HG02840 (cell line): ENCODE results near the gene SIL1.

ENCODE experiments used
- ATAC-seq: cut with Tn5 transposase; IDR thresholded peaks from one replicate; pipeline ENCODE4 v1.9.1; 2021; ENCODE audit warnings: mild to moderate bottlenecking, moderate library complexity, moderate number of reproducible peaks; ENCODE audit not compliant: unreplicated experiment, low FRiP score

Gene SIL1

DNA sequence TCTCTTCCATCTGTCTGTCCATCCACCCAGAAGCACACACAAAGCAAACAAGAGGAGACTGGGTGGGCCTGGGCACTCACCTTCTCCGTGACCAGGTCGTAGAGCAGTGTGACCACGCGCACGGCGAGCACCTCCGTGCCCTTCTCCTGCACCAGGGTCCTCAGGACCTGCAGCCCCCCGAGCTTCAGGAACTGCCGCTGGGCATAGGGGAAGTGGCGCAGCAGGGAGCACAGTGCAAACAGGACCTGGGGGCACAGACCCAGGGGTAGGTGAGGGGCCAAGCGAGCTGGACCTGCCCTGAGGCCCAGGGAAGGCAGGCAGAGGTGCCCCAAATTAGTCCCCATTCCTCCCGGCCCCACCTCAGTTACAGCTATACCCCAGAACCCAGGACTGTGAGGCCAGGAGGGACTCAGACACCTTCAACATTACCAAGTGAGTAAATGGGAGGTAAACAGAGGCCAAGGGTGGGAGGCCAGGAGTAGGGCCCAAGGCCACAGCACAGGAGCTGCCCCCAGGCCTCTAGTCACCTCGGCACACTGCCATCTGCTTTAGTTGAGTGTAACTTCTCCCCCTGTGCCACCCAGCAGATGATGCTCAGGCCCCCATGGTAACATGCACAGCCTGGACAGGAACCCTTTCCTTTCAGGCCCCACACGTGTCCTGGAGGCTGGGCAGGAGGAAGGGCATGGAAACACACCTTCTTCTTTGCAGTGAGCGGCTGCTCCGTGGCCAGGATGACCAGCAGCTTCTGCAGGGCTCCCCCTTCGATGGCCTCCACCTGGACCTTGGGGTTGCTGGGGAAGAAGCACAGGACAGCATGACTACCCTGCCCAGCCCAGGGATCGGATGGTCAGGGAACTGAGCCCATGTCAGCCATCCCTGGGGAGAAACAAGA is 246.8 kb downstream of the SIL1 start:
- no peak for ATAC-seq

DNA sequence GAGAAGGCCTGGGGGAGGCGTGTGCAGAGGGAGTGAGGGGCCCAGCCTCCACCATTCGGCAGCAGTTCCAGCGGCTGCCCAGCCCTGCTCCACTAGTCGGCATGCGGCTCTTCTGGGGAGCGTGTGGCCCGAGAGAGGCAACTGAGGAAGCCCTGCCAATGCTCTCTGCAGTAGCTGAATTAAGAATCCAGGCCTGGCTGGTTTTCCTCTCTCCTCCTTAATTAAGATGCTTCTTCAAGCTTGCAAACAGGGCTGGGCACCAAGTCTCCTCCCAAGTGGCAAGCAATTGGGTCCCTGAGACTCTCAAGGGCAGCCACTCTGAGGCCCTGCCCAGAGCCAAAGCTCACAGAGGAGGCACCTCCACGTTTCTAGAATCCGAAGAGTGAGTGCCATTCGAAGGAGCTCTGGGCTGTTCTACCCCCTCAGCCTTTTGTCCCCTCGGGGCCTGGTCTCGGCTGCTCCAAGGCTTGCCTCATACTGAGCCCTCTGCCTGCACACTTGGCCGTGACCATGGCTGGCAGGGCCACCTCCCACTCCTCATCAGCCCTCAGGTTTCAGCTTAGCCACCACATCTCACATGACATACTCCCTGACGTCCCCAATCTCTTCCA is 247.6 kb downstream of the SIL1 start:
- no peak for ATAC-seq

DNA sequence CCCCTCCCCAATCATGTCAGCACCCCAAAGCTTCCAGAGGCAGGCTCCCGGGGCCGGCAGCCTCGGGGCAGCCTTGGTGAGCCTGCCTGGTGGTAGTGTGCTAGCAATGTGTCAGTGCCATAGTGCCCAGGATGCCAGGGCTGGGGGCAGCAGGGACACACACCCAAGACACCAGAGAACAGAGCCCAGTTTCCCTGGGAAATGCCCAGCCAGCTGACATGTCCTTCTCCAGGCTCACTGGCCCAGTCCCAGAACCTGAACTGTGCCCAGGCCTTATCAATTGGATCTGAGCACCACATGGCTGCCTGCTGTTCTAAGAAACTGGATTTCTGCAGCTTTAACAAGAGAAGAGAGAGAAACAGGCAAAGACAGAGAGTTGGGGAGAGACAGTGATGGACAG is 248.2 kb downstream of the SIL1 start:
- ATAC-seq = no peak

GRCh38 chr5:138949223-138949574 is 249.0 kb downstream of the SIL1 start:
- no peak for ATAC-seq

DNA sequence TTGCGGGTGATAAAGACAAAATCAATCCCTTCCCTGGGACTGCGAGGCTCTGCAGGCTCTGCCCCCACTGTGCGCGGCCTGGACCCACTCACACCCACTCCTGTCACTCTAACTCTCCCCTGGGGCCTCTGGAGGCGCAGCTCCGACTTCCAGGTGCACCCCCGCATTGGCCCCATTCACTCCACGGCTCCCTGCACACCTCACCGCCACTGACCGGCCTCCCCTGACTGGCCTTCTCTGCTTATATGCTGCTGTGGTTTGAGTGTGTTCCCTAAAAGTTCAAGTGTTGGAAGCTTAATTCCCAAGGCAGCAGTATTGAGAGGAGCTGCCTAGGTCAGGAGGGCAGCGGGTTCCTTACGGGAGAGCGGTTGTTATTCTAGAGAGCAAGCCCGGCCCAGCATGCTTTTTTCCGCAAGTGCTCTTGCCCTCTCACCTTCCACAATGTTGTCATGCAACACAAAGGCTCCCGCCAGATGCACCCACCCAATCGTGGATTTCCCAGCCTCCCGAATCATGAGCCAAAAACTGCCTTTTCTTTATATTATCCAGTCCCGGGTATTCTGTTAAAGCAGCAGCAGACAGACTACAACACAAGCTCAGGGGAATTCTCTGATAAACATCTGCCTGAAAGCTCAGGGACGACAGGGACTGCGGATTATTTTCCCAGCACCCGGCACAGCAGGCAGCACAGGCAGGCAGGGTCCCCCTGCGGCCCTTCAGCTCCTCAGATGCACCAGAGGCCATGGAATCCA is 249.5 kb downstream of the SIL1 start:
- ATAC-seq = no peak

DNA sequence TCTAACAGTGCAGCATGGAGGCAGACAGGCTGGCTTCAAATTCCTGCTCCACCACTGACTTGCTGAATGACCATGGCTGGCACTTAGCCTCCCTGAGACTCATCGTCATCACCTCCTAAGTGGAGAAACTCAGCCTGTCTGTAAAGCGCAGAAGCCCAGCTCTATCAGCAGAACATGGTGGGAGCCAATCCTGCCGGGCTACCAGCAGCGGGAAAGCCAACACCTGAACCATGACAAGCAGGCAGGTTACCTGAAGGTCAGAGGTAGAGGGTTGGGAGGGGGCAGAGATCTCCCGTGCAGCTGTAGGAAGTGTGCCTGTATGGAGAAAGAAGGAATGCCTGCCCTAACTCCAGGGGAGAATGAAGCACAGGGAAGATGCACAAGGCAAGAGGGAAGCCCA is 250.4 kb downstream of the SIL1 start:
- ATAC-seq = no peak

DNA sequence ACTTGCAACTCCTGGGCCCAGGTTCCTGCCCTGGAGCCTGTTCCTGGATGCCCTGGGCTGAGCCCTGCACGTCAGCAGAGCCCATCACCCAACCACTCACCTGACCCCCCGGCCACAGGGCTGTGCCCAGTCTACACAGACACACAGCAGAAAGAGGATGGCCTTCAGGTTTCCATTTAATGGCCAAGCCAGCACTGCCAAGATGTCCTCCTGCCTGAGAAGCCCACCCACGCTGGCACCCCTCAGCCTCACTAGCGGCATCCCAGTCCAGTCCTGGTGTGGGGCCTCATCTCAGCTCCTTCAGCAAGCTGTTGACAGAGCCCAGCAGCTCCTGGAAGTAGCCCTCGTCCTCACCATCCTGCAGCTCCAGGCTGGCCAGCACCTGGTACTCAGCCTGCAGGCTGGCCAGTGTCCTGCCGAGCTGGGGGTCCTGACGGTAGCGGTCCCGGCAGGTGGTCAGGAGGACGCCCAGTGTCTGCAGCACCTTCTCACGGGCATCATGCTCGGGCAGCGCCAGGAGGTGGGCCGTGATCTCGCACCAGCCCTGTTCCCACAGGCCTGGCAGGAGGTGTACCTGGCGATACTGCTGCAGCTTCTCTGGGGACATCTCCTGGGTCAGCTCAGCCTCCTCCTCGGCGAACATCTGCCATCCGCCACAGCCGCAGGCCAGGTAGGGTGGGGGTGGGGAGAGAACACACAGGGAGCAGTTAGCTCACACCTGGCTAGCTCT is 251.2 kb downstream of the SIL1 start:
- no peak for ATAC-seq

GRCh38 chr5:138946241-138946623 is 251.9 kb downstream of the SIL1 start:
- ATAC-seq = no peak

- no peak for ATAC-seq
These were observed 252.5 kb downstream of the SIL1 start for GRCh38 chr5:138945421-138946240.

GRCh38 chr5:138944527-138945322 is 253.4 kb downstream of the SIL1 start:
- ATAC-seq = no peak

DNA sequence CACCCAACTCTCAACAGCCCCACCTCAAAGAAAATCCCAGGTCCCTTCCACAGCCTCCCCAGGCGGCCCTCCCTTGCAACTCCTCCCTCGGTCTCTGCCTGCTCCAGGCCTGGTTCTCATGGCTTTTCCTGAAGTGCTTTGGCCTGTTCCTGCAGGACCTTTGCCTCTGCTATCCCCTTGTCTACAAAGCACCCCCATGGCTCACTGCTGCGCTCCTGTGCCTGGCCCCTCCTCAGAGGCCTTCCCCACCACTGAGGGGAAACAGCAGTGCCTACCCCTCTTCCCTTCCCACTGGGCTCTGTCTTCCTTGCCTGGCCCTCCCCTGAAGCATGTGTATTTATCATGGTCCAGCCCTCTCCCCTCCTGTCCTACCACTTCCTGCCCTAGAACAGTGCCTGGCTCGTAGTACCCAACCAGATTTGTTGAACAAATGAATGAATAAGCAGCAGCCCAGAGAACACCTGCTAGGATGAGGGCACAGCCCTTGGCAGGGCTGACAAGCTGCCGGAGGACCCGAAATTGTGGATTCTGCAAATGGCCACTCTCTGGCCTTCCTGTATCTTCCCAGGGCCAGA is 254.5 kb downstream of the SIL1 start:
- no peak for ATAC-seq

DNA sequence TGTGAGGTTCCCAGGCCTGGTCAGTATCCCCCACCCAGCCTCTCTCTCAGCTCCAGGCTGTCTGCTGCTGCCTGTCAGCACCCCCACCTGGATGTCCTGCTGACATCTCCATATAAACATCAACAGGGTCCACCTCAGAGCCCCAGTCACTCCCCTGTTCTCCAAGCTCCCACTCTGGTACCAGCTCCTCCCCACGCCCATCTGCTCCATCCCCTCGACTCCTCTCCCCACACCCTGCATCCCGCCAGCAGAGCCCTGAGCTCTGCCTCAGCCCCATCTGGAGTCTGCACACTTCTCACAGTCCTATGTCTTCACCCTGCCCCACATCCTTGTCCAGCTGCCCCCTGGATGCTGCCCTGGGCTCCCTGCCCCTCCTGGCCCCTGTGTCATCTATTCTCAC is 255.3 kb downstream of the SIL1 start:
- ATAC-seq = no peak

GRCh38 chr5:138942066-138942465 is 256.1 kb downstream of the SIL1 start:
- ATAC-seq = no peak

GRCh38 chr5:138938526-138938925 is 259.6 kb downstream of the SIL1 start:
- no peak for ATAC-seq

- ATAC-seq = no peak
These were observed 260.5 kb downstream of the SIL1 start for GRCh38 chr5:138937392-138938387.

DNA sequence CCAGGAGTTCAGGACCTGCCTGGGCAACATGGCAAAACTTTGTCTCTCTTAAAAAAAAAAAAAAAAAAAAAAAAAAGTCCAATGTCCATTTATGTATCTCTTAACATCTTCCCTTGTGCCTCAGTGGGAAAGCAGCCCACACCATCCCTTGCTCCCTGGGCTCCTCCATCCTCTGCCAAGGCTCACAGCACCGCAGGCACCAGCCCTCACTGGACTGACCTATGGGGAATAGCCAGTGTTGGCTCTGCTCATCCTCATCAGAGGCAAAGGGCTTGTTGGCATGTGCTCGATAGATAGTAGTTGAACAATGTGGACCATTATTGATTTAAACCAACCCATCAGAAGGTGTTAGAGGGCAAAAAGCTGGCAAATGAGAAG is 261.2 kb downstream of the SIL1 start:
- no peak for ATAC-seq

- ATAC-seq = no peak
These were observed 261.8 kb downstream of the SIL1 start for GRCh38 chr5:138936225-138936967.
